Nephron progenitor cell (in vitro differentiated cells): ENCODE results near the gene POU6F2.
"Not testable (repeated sequence)": the region's sequence is repeated elsewhere in the genome, so short reads cannot be mapped to it uniquely, and the experiment has no call there.

ENCODE experiments used
- DNase-seq: peaks from one replicate; pipeline ENCODE4 v3.0.0; 2021
- H3K27ac Mint-ChIP-seq: 2 replicates; pipeline ENCODE4 v1.8.0; 2021; ENCODE audit warnings: mild to moderate bottlenecking, moderate library complexity, mixed read lengths
- H3K27me3 Mint-ChIP-seq: 2 replicates; pipeline ENCODE4 v1.8.0; 2021; ENCODE audit warnings: mild to moderate bottlenecking, low read depth, mixed read lengths; ENCODE audit not compliant: poor library complexity
- H3K36me3 Mint-ChIP-seq: 2 replicates; pipeline ENCODE4 v1.8.0; 2021; ENCODE audit warnings: low read depth, mixed read lengths
- H3K4me1 Mint-ChIP-seq: 2 replicates; pipeline ENCODE4 v1.8.0; 2021; ENCODE audit warnings: mixed read lengths
- H3K4me3 Mint-ChIP-seq: 2 replicates; pipeline ENCODE4 v1.8.0; 2021; ENCODE audit warnings: mild to moderate bottlenecking, moderate library complexity, mixed read lengths
- H3K9me3 Mint-ChIP-seq: 2 replicates; pipeline ENCODE4 v1.8.0; 2021; ENCODE audit warnings: mild to moderate bottlenecking, moderate library complexity, mixed read lengths
- TF ChIP-seq, protein P1 (sequence below): fragments of 200-600 bp; sonication (generic); IDR thresholded peaks from 2 replicates; pipeline ENCODE4 v1.5.0; 2021; ENCODE audit warnings: antibody characterized with exemption

Gene POU6F2

GRCh38 chr7:39313974-39314373 lies 336.3 kb downstream of the POU6F2 start:
- TF ChIP-seq, protein P1, sequence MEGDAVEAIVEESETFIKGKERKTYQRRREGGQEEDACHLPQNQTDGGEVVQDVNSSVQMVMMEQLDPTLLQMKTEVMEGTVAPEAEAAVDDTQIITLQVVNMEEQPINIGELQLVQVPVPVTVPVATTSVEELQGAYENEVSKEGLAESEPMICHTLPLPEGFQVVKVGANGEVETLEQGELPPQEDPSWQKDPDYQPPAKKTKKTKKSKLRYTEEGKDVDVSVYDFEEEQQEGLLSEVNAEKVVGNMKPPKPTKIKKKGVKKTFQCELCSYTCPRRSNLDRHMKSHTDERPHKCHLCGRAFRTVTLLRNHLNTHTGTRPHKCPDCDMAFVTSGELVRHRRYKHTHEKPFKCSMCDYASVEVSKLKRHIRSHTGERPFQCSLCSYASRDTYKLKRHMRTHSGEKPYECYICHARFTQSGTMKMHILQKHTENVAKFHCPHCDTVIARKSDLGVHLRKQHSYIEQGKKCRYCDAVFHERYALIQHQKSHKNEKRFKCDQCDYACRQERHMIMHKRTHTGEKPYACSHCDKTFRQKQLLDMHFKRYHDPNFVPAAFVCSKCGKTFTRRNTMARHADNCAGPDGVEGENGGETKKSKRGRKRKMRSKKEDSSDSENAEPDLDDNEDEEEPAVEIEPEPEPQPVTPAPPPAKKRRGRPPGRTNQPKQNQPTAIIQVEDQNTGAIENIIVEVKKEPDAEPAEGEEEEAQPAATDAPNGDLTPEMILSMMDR, result no peak
- no peaks in the 10 kb centered on the region for H3K36me3 Mint-ChIP-seq

DNA sequence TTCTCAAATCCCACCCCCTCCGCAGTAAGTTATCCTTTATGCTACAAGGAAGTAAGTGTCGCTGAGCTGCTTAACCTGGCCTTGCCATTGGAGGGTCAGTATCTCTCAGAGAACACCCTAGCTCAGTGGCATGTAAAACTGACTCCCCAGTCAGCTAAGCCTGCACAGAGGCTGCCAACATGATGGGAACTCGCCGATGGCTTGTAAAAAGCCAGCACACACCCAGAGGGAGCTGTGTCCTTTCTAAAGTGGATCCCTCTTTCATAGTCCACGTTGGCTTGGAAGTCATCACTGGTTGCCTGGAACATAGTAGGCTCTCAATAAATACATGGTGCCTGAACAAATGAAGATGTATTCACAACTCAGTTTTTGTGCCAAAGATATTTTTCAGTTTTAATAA lies 339.4 kb downstream of the POU6F2 start:
- TF ChIP-seq, protein P1, result no peak
- H3K9me3 Mint-ChIP-seq, result no peaks in the 10 kb centered on the region
- DNase-seq, result no peak
- peaks cover 75% of the 10 kb centered on the region for H3K4me1 Mint-ChIP-seq
- H3K4me3 Mint-ChIP-seq, result no peak overlapping the region
- no peaks in the 10 kb centered on the region for H3K36me3 Mint-ChIP-seq
- H3K27me3 Mint-ChIP-seq, result no peaks in the 10 kb centered on the region
- no peak overlapping the region for H3K27ac Mint-ChIP-seq

More at GRCh38 chr7:39313974-39314373, 336.3 kb downstream of the POU6F2 start:
- Mint-ChIP-seq H3K27me3 (peaks cover 3% of the 10 kb centered on the region), H3K27ac (peak overlapping the region; percentile 59), H3K9me3 (no peaks in the 10 kb centered on the region), H3K4me1 (peaks cover 70% of the 10 kb centered on the region), H3K4me3 (peak overlapping the region; percentile 54)
- peak; percentile 52 for DNase-seq

GRCh38 chr7:39317896-39318295 lies 340.2 kb downstream of the POU6F2 start:
- no peak for DNase-seq
- Mint-ChIP-seq H3K9me3 (no peaks in the 10 kb centered on the region), H3K27ac (no peak overlapping the region), H3K36me3 (no peaks in the 10 kb centered on the region), H3K4me1 (peaks cover 77% of the 10 kb centered on the region), H3K4me3 (no peak overlapping the region), H3K27me3 (no peaks in the 10 kb centered on the region)
- TF ChIP-seq, protein P1, result no peak

DNA sequence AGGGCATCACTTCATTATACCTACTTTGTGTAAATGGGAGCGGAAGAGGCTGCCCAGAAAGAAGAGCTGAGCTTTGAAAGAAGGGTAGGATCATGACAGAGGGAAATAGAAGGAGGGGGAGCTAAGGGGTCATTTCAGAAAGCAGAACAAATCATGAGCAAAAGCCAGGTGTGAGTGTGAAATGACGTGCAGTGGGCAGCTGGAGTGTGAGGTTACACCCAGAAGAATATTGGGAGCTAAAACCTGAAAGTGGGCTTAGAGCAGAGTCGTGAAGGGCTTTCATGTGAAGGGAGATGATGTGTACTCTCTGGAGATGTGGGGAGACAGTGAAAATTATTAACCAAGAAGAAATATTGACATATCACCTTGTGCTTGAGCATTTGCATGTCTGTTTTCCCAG lies 343.5 kb downstream of the POU6F2 start:
- Mint-ChIP-seq H3K27me3 (no peaks in the 10 kb centered on the region), H3K4me3 (no peak overlapping the region), H3K9me3 (peaks cover 15% of the 10 kb centered on the region), H3K27ac (no peak overlapping the region), H3K36me3 (no peaks in the 10 kb centered on the region), H3K4me1 (peaks cover 49% of the 10 kb centered on the region)
- DNase-seq, result no peak
- TF ChIP-seq, protein P1, result no peak

- H3K4me1 Mint-ChIP-seq, result peaks cover 43% of the 10 kb centered on the region
- TF ChIP-seq, protein P1, result no peak
These were observed 344.3 kb downstream of the POU6F2 start for GRCh38 chr7:39321909-39322498.

GRCh38 chr7:39324139-39324760 lies 346.5 kb downstream of the POU6F2 start:
- H3K36me3 Mint-ChIP-seq, result no peaks in the 10 kb centered on the region
- TF ChIP-seq, protein P1, result no peak
- DNase-seq, result no peak
- H3K4me1 Mint-ChIP-seq, result peaks cover 32% of the 10 kb centered on the region
- H3K4me3 Mint-ChIP-seq, result no peak overlapping the region
- no peaks in the 10 kb centered on the region for H3K27me3 Mint-ChIP-seq
- peaks cover 15% of the 10 kb centered on the region for H3K9me3 Mint-ChIP-seq
- H3K27ac Mint-ChIP-seq, result no peak overlapping the region

More at GRCh38 chr7:39321909-39322498, 344.3 kb downstream of the POU6F2 start:
- H3K9me3 Mint-ChIP-seq, result peaks cover 15% of the 10 kb centered on the region
- peak; percentile 30 for DNase-seq
- no peaks in the 10 kb centered on the region for H3K36me3 Mint-ChIP-seq
- no peak overlapping the region for H3K4me3 Mint-ChIP-seq
- H3K27me3 Mint-ChIP-seq, result no peaks in the 10 kb centered on the region
- H3K27ac Mint-ChIP-seq, result peak overlapping the region; percentile 3

DNA sequence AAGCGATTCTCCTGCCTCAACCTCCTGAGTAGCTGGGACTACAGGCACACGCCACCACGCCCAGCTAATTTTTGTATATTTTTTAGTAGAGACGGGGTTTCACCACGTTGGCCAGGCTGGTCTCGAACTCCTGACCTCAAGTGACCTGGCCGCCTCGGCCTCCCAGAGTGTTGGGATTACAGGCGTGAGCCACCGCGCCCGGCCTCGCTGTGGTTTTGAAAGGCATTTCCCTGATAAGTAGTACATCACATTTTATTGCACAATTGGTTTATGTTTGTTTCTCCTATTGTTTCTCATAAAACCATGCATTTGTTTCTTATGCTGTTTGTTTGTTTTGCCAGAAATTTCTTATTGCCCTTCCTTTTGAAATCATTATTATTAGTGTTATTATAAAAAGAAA lies 353.9 kb downstream of the POU6F2 start:
- H3K36me3 Mint-ChIP-seq, H3K27ac Mint-ChIP-seq, DNase-seq, H3K4me3 Mint-ChIP-seq, H3K27me3 Mint-ChIP-seq, H3K9me3 Mint-ChIP-seq: not testable (repeated sequence)
- peaks cover 23% of the 10 kb centered on the region for H3K4me1 Mint-ChIP-seq
